Ishikawa (cell line): ENCODE data around the gene SDK1.

Experiments
- CEBPB ChIP-seq: IDR thresholded peaks from 2 replicates; pipeline ENCODE4 v1.6.1; 2012
- CREB1 ChIP-seq: IDR thresholded peaks from 2 replicates; pipeline ENCODE4 v1.6.1; 2012; ENCODE audit warnings: low read depth
- EGR1 ChIP-seq: IDR thresholded peaks from 2 replicates; pipeline ENCODE4 v1.6.1; 2012
- EP300 ChIP-seq: IDR thresholded peaks from 2 replicates; pipeline ENCODE4 v1.6.1; 2012; ENCODE audit warnings: borderline replicate concordance
- FOXM1 ChIP-seq: IDR thresholded peaks from 2 replicates; pipeline ENCODE4 v1.6.1; 2012; ENCODE audit warnings: low read depth, borderline replicate concordance
- NFIC ChIP-seq: IDR thresholded peaks from 2 replicates; pipeline ENCODE4 v1.6.1; 2012
- RAD21 ChIP-seq: IDR thresholded peaks from 2 replicates; pipeline ENCODE4 v1.6.1; 2012; ENCODE audit warnings: low read depth
- TAF1 ChIP-seq: IDR thresholded peaks from 2 replicates; pipeline ENCODE4 v1.6.1; 2012; ENCODE audit warnings: low read depth, mild to moderate bottlenecking
- TCF12 ChIP-seq: IDR thresholded peaks from 2 replicates; pipeline ENCODE4 v1.6.1; 2012; ENCODE audit warnings: low read depth
- TEAD4 ChIP-seq: IDR thresholded peaks from 2 replicates; pipeline ENCODE4 v1.6.1; 2012
- YY1 ChIP-seq: IDR thresholded peaks from 2 replicates; pipeline ENCODE4 v1.6.1; 2012; ENCODE audit warnings: low read depth
- ZBTB7A ChIP-seq: IDR thresholded peaks from 2 replicates; pipeline ENCODE4 v1.6.1; 2012; ENCODE audit warnings: low read depth
- TF ChIP-seq, protein P1 (sequence below): IDR thresholded peaks from 2 replicates; pipeline ENCODE4 v1.6.1; 2012
- TF ChIP-seq, protein P2 (sequence below): IDR thresholded peaks from 2 replicates; pipeline ENCODE4 v1.6.1; 2012
- TF ChIP-seq, protein P3 (sequence below): IDR thresholded peaks from 2 replicates; pipeline ENCODE4 v1.6.1; 2012; ENCODE audit warnings: low read depth, mild to moderate bottlenecking

SDK1 gene

DNA sequence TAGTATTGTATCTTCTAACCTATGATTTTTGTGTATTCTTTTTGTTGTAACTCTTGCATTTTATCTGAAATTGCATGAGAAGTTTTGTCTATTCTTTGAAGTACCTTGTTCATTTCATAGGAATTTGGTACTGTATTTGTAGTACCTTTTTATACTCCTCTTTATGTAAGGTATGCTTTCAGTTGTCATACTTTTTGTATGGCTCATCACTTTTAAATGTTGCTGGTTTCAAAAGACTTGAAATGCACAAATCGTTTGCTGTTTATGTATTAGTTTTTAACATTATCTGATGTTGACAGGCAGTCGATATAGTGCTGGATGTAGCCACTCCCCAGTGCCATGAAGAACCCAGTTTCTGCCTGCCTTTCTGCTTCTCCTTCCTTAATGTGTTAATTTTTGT is 158.1 kb downstream of the SDK1 start:
- no peak for TF ChIP-seq CREB1
- no peak for TF ChIP-seq ZBTB7A
- no peak for TF ChIP-seq EP300
- TF ChIP-seq TAF1 = no peak
- TF ChIP-seq, protein P1, sequence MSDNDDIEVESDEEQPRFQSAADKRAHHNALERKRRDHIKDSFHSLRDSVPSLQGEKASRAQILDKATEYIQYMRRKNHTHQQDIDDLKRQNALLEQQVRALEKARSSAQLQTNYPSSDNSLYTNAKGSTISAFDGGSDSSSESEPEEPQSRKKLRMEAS = no peak
- no peak for TF ChIP-seq EGR1
- no peak for TF ChIP-seq NFIC
- TF ChIP-seq FOXM1 = no peak
- no peak for TF ChIP-seq YY1

DNA sequence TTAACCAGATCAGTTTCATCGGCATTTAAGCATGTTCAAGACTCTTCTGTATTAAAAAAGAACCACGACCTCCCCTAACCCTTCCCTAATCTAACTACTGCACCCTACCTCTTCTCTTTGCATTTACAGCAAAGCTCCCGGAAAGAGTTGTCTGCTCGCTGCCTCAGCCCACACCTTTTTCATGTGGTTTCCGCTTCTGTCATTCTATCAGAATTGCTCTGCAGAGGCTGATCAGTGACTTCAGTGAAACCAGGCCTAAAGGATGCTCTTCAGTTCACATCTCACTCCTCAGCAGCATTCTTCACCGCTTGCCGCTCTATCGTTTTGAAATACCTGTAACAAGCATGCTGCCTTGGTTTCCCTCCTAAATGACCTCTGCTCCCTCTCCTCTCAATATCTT is 160.9 kb downstream of the SDK1 start:
- TF ChIP-seq, protein P2, sequence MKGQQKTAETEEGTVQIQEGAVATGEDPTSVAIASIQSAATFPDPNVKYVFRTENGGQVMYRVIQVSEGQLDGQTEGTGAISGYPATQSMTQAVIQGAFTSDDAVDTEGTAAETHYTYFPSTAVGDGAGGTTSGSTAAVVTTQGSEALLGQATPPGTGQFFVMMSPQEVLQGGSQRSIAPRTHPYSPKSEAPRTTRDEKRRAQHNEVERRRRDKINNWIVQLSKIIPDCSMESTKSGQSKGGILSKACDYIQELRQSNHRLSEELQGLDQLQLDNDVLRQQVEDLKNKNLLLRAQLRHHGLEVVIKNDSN = no peak
- TF ChIP-seq, protein P1 = no peak
- no peak for TF ChIP-seq EGR1
- TF ChIP-seq TAF1 = no peak
- TF ChIP-seq FOXM1 = no peak
- no peak for TF ChIP-seq TCF12

DNA sequence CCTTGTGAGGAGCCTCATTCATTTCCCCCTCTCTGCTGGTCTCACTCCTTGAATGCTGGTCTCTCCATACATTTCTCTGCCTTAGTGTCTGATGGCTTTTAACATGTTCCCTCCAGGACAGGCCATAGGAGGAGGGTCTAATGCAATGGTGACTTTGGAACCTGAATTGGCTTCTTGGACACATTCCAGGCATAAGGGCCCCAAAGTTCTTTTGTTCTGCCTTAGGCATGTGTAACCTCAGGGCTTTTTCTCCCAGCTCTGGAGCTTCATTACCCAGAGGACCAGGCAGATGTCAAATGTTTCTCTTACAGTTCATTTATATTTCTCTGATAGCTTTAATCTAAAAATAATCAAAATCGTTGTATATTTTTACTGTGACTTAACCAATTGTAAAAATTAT is 162.6 kb downstream of the SDK1 start:
- no peak for TF ChIP-seq CREB1
- TF ChIP-seq, protein P3, sequence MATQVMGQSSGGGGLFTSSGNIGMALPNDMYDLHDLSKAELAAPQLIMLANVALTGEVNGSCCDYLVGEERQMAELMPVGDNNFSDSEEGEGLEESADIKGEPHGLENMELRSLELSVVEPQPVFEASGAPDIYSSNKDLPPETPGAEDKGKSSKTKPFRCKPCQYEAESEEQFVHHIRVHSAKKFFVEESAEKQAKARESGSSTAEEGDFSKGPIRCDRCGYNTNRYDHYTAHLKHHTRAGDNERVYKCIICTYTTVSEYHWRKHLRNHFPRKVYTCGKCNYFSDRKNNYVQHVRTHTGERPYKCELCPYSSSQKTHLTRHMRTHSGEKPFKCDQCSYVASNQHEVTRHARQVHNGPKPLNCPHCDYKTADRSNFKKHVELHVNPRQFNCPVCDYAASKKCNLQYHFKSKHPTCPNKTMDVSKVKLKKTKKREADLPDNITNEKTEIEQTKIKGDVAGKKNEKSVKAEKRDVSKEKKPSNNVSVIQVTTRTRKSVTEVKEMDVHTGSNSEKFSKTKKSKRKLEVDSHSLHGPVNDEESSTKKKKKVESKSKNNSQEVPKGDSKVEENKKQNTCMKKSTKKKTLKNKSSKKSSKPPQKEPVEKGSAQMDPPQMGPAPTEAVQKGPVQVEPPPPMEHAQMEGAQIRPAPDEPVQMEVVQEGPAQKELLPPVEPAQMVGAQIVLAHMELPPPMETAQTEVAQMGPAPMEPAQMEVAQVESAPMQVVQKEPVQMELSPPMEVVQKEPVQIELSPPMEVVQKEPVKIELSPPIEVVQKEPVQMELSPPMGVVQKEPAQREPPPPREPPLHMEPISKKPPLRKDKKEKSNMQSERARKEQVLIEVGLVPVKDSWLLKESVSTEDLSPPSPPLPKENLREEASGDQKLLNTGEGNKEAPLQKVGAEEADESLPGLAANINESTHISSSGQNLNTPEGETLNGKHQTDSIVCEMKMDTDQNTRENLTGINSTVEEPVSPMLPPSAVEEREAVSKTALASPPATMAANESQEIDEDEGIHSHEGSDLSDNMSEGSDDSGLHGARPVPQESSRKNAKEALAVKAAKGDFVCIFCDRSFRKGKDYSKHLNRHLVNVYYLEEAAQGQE = no peak
- TF ChIP-seq, protein P2 = no peak
- TF ChIP-seq TAF1 = no peak
- TF ChIP-seq, protein P1 = no peak
- no peak for TF ChIP-seq TEAD4
- TF ChIP-seq TCF12 = no peak
- no peak for TF ChIP-seq RAD21
- no peak for TF ChIP-seq FOXM1

DNA sequence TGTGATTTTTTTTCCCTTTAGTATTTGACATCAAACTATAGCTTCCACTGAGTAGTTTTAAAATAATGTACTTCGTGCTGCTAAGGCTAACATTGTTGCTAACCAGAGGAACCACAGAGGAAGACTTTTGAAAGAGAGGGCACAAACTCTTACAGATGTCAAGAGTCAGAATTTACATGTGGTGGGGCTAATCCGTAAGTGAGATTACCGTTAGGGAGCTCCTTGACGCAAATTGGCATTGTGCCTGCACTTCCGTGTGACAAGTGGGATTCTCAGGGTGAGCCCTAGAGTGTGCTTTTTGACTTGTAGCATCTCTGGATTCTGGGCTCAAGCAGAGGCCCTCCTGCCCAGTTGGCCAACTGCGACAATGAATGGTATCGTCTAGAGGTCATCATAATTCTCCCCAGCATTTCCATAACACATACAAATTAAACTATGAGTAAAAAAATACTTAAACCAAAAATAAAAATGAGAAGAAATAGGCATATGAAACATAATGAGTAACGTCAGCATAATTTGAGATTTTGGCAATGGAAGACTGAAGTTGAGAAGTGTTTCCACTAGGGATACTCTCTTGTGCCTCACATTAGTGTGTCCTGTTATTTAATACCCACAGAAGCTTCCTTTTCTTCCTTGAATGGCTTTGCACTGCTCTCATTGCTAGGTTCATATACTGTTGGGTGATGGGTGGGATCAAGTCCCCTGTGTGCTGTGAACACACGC is 164.0 kb downstream of the SDK1 start:
- no peak for TF ChIP-seq EP300
- no peak for TF ChIP-seq CREB1
- no peak for TF ChIP-seq FOXM1
- TF ChIP-seq TEAD4 = no peak
- no peak for TF ChIP-seq CEBPB
- no peak for TF ChIP-seq TCF12
- TF ChIP-seq ZBTB7A = no peak
- no peak for TF ChIP-seq RAD21
- TF ChIP-seq YY1 = no peak
- TF ChIP-seq NFIC = no peak
- TF ChIP-seq, protein P3 = no peak
- TF ChIP-seq, protein P1 = no peak

DNA sequence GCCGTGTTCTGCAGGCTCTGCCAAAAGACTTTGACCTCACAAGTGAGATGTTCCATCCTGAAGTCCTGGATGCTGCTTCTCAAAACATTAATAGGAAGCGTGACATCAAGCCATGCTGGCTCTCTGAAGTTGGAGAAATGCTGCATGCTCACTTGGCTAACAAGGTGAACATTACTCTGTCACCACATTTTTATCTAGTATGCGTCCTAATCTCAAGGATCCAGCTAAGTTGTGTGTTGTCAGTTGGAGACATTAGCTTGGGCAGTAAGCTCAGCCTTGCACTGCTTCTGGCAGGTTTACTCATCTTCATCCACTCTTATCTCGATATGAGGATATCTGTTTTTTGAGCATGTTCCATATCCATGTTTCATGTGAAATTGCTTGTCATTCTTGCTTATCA is 165.2 kb downstream of the SDK1 start:
- TF ChIP-seq CEBPB (no peak), NFIC (no peak), TAF1 (no peak), CREB1 (no peak), TEAD4 (no peak), TCF12 (no peak), YY1 (no peak), EP300 (no peak)
- TF ChIP-seq, protein P2 = no peak

DNA sequence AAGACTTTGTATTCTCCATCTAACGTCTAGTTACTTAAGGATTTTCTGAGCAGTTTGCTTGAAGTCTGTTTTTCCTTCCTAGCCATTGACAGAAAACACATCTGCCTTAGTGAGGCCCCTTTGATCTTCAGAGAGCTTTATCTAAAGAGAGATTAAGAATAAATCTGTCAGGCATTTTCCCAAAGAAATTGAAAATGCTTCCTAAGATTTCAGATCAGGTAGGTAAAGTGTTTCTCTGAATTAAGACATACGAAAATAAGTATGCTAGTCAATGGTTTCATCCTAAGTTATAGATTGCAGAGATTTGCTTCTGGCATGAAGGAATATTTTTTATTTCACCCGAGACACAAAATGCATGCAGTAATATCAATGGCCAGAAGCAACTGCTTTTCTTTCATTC is 168.6 kb downstream of the SDK1 start:
- TF ChIP-seq, protein P2 = no peak
- no peak for TF ChIP-seq FOXM1
- TF ChIP-seq TAF1 = no peak
- TF ChIP-seq RAD21 = no peak
- no peak for TF ChIP-seq CEBPB
- no peak for TF ChIP-seq NFIC
- no peak for TF ChIP-seq CREB1
